Measurements from ENCODE around the gene FUT8.

FUT8 gene

DNA sequence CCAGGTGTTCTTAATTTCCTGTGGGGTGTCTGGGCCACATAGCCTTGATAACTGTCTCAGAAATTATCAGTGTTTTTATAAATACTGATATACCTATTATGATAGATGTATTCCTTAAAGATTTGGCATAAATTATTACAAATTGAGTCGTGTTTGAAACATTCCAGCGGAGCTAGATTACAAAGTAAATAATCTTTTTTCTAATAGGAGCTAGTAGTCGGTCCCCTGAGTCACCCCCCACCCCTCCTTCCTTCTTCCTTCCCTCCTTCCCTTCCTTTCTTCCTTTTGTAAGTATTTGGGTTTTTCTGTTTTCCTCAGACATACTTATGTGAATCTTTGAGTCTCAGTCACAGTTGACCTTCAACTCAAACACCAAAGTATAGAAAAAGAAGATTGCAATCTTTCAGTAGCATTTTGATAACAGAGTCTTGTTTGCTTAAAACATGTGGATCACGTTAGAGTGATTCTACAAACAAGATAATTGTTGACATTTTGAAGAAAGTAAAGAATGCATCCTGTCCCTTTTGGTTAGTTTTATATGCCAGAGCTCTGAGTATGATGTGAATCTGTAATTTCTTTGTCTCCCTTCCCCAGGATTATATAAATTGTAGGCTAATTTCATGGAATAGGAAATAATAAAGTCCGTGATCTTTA, 264.0 kb downstream of the FUT8 start:
- DNase-seq (no peak), ATAC-seq (ENCODE audit: insufficient read depth, low read depth) (no peak)
- H3K4me2 ChIP-seq (ENCODE audit: insufficient read depth, low read length), result no peak overlapping the region
- no peak overlapping the region for H3K27ac ChIP-seq (ENCODE audit: low read length)
- H3K79me2 ChIP-seq (ENCODE audit: insufficient read depth, low read length), result no peaks in the 10 kb centered on the region
- TF ChIP-seq EZH2 (IDR thresholded peaks at IDR 0.05; ENCODE audit: borderline replicate concordance, low read depth, low read length, severe bottlenecking), result no peak
- TF ChIP-seq, protein P1, sequence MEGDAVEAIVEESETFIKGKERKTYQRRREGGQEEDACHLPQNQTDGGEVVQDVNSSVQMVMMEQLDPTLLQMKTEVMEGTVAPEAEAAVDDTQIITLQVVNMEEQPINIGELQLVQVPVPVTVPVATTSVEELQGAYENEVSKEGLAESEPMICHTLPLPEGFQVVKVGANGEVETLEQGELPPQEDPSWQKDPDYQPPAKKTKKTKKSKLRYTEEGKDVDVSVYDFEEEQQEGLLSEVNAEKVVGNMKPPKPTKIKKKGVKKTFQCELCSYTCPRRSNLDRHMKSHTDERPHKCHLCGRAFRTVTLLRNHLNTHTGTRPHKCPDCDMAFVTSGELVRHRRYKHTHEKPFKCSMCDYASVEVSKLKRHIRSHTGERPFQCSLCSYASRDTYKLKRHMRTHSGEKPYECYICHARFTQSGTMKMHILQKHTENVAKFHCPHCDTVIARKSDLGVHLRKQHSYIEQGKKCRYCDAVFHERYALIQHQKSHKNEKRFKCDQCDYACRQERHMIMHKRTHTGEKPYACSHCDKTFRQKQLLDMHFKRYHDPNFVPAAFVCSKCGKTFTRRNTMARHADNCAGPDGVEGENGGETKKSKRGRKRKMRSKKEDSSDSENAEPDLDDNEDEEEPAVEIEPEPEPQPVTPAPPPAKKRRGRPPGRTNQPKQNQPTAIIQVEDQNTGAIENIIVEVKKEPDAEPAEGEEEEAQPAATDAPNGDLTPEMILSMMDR (IDR thresholded peaks at IDR 0.05; ENCODE audit: borderline replicate concordance, extremely low read depth, low read length, poor library complexity, severe bottlenecking), result no peak
- no peaks in the 10 kb centered on the region for H3K27me3 ChIP-seq (ENCODE audit: insufficient read depth, low read length, poor library complexity)
- no peaks in the 10 kb centered on the region for H3K4me1 ChIP-seq (ENCODE audit: insufficient read depth, low read length)
- no peak overlapping the region for H3K4me3 ChIP-seq (ENCODE audit: low read depth in 1 of 2, low read length in 2 of 2)
- H2AFZ ChIP-seq (ENCODE audit: low read depth, low read length), result no peak overlapping the region
- H3K9ac ChIP-seq (ENCODE audit: low read depth, low read length), result no peak overlapping the region
- H4K20me1 ChIP-seq (ENCODE audit: insufficient read depth, low read length), result no peaks in the 10 kb centered on the region
- H3K36me3 ChIP-seq (ENCODE audit: insufficient read depth, low read length), result peaks cover 16% of the 10 kb centered on the region; the same call in 1 of the 2 replicates
- no peaks in the 10 kb centered on the region for H3K9me3 ChIP-seq (ENCODE audit: insufficient read depth, low read length, severe bottlenecking)

DNA sequence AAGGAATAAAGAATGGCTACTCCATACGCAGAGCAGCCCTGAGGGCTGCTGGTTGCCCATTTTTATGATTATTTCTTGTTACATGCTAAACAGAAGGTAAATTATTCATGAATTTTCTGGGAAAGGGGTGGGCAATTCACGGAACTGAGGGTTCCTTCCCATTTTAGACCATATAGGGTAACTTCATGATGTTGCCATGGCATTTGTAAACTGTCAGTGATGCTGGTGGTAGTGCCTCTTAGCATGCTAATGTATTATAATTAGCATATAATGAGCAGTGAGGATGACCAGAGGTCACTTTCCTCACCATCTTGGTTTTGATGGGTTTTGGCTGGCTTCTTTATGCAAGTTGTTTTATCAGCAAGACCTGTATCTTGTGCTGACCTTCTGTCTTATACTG, 273.0 kb downstream of the FUT8 start:
- H3K79me2 ChIP-seq (ENCODE audit: insufficient read depth, low read length), result no peaks in the 10 kb centered on the region
- peaks cover 5% of the 10 kb centered on the region for H3K9me3 ChIP-seq (ENCODE audit: insufficient read depth, low read length, severe bottlenecking)
- ATAC-seq (ENCODE audit: insufficient read depth, low read depth), result no peak

DNA sequence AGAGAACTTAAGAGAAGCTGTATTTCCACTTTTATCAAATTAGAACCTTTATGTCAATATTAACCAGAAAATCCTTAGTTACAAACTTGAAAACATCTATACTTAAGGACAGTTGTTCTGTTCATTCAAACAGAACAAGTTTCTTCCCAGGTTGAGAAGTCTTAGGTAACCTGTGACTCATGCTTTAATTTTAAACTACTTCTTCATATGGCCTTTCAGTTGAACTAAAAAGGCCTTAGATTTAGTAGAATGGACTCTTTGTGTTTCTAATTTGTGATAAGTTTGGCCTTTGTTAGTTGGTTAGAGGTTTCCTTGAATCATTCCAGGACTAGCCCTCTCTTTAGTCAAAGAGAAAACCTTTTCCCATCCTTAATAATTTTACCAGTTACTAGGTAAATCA, 274.2 kb downstream of the FUT8 start:
- peaks cover 9% of the 10 kb centered on the region for H3K9me3 ChIP-seq (ENCODE audit: insufficient read depth, low read length, severe bottlenecking)
- H3K9ac ChIP-seq (ENCODE audit: low read depth, low read length), result no peak overlapping the region
- TF ChIP-seq, protein P1 (IDR thresholded peaks at IDR 0.05; ENCODE audit: borderline replicate concordance, extremely low read depth, low read length, poor library complexity, severe bottlenecking), result no peak
- no peak for TF ChIP-seq EZH2 (IDR thresholded peaks at IDR 0.05; ENCODE audit: borderline replicate concordance, low read depth, low read length, severe bottlenecking)
- DNase-seq, result no peak
- no peaks in the 10 kb centered on the region for H3K27me3 ChIP-seq (ENCODE audit: insufficient read depth, low read length, poor library complexity)
- peaks cover 17% of the 10 kb centered on the region for H3K36me3 ChIP-seq (ENCODE audit: insufficient read depth, low read length)
- H3K79me2 ChIP-seq (ENCODE audit: insufficient read depth, low read length), result peaks cover 5% of the 10 kb centered on the region; the same call in 1 of the 2 replicates
- H3K27ac ChIP-seq (ENCODE audit: low read length), result no peak overlapping the region
- H3K4me2 ChIP-seq (ENCODE audit: insufficient read depth, low read length), result no peak overlapping the region
- H3K4me1 ChIP-seq (ENCODE audit: insufficient read depth, low read length), result no peaks in the 10 kb centered on the region
- no peak overlapping the region for H2AFZ ChIP-seq (ENCODE audit: low read depth, low read length)
- no peak overlapping the region for H3K4me3 ChIP-seq (ENCODE audit: low read depth in 1 of 2, low read length in 2 of 2)
- no peaks in the 10 kb centered on the region for H4K20me1 ChIP-seq (ENCODE audit: insufficient read depth, low read length)
- no peak for ATAC-seq (ENCODE audit: insufficient read depth, low read depth)

More for the DNA sequence above, 273.0 kb downstream of the FUT8 start:
- DNase-seq, result no peak
- Histone ChIP-seq H2AFZ (ENCODE audit: low read depth, low read length) (no peak overlapping the region), H3K9ac (ENCODE audit: low read depth, low read length) (no peak overlapping the region), H3K4me2 (ENCODE audit: insufficient read depth, low read length) (no peak overlapping the region), H3K27ac (ENCODE audit: low read length) (no peak overlapping the region), H3K4me1 (ENCODE audit: insufficient read depth, low read length) (no peaks in the 10 kb centered on the region), H3K4me3 (ENCODE audit: low read depth in 1 of 2, low read length in 2 of 2) (no peak overlapping the region), H4K20me1 (ENCODE audit: insufficient read depth, low read length) (no peaks in the 10 kb centered on the region), H3K36me3 (ENCODE audit: insufficient read depth, low read length) (peaks cover 11% of the 10 kb centered on the region; the same call in 1 of the 2 replicates), H3K27me3 (ENCODE audit: insufficient read depth, low read length, poor library complexity) (no peaks in the 10 kb centered on the region)
- TF ChIP-seq, protein P1 (IDR thresholded peaks at IDR 0.05; ENCODE audit: borderline replicate concordance, extremely low read depth, low read length, poor library complexity, severe bottlenecking), result no peak
- no peak for TF ChIP-seq EZH2 (IDR thresholded peaks at IDR 0.05; ENCODE audit: borderline replicate concordance, low read depth, low read length, severe bottlenecking)

Data from DND-41 (cell line).